ENCODE measurements around the gene KRTAP10-12. TPM values are rescaled to one million over a fixed set of nuclear protein-coding genes. Genes with fewer than 3 reads are reported as not detected.
A peak's percentile ranks its signal among the peaks of the same experiment; 100 is the strongest.

KRTAP10-12 gene
- total and polyA plus RNA-seq, 2 of the 13 experiments (the other 11 are each of a cell fraction or from before 2014, with no cell fraction given): not detected

DNA sequence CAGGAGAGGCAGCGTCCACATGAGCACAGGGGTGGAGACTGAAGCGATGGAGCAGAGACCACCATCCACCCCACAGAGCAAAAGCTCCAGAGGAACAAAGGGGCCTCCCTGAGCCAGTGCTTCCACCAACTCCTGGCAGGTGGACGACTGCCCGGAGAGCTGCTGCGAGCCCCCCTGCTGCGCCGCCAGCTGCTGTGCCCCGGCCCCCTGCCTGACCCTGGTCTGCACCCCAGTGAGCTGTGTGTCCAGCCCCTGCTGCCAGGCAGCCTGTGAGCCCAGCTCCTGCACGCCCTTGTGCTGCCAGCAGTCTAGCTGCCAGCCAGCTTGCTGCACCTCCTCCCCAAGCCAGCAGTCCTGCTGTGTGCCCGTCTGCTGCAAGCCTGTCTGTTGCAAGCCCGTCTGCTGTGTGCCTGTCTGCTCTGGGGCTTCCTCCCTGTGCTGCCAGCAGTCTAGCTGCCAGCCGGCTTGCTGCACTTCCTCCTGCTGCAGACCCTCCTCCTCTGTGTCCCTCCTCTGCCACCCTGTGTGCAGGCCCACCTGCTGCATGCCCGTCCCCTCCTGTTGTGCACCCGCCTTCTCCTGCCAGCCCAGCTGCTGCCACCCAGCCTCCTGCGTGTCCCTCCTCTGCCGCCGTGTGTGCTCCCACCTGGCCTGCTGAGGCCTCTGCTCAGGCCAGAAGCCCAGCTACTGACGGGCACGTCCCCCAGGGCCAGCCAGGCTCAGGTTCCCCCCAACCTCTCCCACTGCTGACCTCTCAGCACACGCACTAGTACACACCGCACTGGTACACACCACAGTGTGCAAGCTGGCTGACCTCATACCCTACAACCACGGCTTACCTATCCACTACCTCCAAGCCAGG lies 5.4 kb downstream of the KRTAP10-12 start:
- Histone ChIP-seq H3K9me3 (ENCODE audit: low read length) (no peaks in the 10 kb centered on the region), H3K79me2 (ENCODE audit: insufficient read depth, low read length) (no peaks in the 10 kb centered on the region), H3K27me3 (ENCODE audit: control insufficient read depth in 1 of 2, insufficient read depth in 2 of 2, low read length in 2 of 2) (peaks cover 5 to 17% of the 10 kb centered on the region in 2 experiments; a peak in 3 of 5 replicates), H3K4me2 (ENCODE audit: low read depth, low read length) (peak overlapping the region; percentile 60), H3K27ac (ENCODE audit: extremely low read length, insufficient read depth, low read length) (no peak overlapping the region), H3K4me3 (replicated peaks in 1 of 3; ENCODE audit: insufficient read depth in 1 of 3, low read depth in 2 of 3, low read length in 3 of 3) (peak overlapping the region in 1 of 3 experiments; percentile 33; a peak in 1 of 6 replicates), H3K36me3 (replicated peaks in 1 of 2; ENCODE audit: control insufficient read depth in 1 of 2, insufficient read depth in 2 of 2, low read length in 2 of 2) (no peaks in the 10 kb centered on the region), H3K9ac (ENCODE audit: insufficient read depth, low read depth, low read length) (0 out of 2 replicates have a peak overlapping the region, but pooled peaks have one; percentile 9), H3K4me1 (ENCODE audit: insufficient read depth, low read length) (peaks cover 71% of the 10 kb centered on the region), H4K20me1 (ENCODE audit: insufficient read depth, low read length) (no peaks in the 10 kb centered on the region), H2AFZ (ENCODE audit: low read length) (no peak overlapping the region)
- no peak for DNase-seq (ENCODE audit: low spot score)
- ChIA-PET POLR2A (no interaction called here), CTCF (ENCODE audit: low intra/inter-chr PET ratio, low total read pairs) (no interaction called here)
- 68% methylated on average over 9 of the region's 22 CpGs for WGBS (ENCODE audit: low lambda C conversion rate)
- in situ Hi-C loops (cut with HindIII; ENCODE audit: extremely low pct_ligation_motif_present, low pct_unique_long_range_greater_than_20kb): no loop called here
- no TSS peak for BruUV-seq (replicated peaks)
- intact Hi-C loops (cut with micrococcal nuclease; ENCODE audit: unreplicated experiment): loop anchor here (5.0 kb wide), 1 partner anchor 35 kb away; no protein-coding TSS in a partner anchor
- ATAC-seq: peak; percentile 14
- TF ChIP-seq ZMYM2 (CRISPR knock-in tag; IDR thresholded peaks at IDR 0.05) (no peak), ZNF550 (CRISPR knock-in tag; IDR thresholded peaks at IDR 0.05; ENCODE audit: borderline replicate concordance) (0 out of 2 replicates have a peak, but pooled peaks have one; percentile 19), ZFP1 (CRISPR knock-in tag; IDR thresholded peaks at IDR 0.05) (no peak), REL (CRISPR knock-in tag; conservative IDR thresholded peaks at IDR 0.05) (peak; percentile 22; the same call in 1 of the 2 replicates), ZSCAN21 (CRISPR knock-in tag; IDR thresholded peaks at IDR 0.05; ENCODE audit: borderline replicate concordance) (peak; percentile 5; the same call in 1 of the 2 replicates), KDM1A (CRISPR knock-in tag; IDR thresholded peaks at IDR 0.05) (no peak), ZBTB38 (CRISPR knock-in tag; IDR thresholded peaks at IDR 0.05) (peak; percentile 8; the same call in 1 of the 2 replicates), CCDC6 (CRISPR knock-in tag; IDR thresholded peaks at IDR 0.05) (no peak), GABPA (IDR thresholded peaks at IDR 0.05; ENCODE audit: low read depth, low read length) (no peak), GABPA (CRISPR knock-in tag; IDR thresholded peaks at IDR 0.05; ENCODE audit: low read depth) (no peak), ZZZ3 (CRISPR knock-in tag; IDR thresholded peaks at IDR 0.05; ENCODE audit: borderline replicate concordance) (0 out of 2 replicates have a peak, but pooled peaks have one; percentile 5), ZBTB7A (CRISPR knock-in tag; IDR thresholded peaks at IDR 0.05) (no peak), ADNP (CRISPR knock-in tag; IDR thresholded peaks at IDR 0.05) (0 out of 2 replicates have a peak, but pooled peaks have one; percentile 41), ZMYM3 (CRISPR knock-in tag; IDR thresholded peaks at IDR 0.05) (peak; percentile 94), HOXA9 (CRISPR knock-in tag; IDR thresholded peaks at IDR 0.05; ENCODE audit: borderline replicate concordance) (0 out of 2 replicates have a peak, but pooled peaks have one; percentile 15), KLF16 (CRISPR knock-in tag; IDR thresholded peaks at IDR 0.05) (no peak)
- TF ChIP-seq, protein P1, sequence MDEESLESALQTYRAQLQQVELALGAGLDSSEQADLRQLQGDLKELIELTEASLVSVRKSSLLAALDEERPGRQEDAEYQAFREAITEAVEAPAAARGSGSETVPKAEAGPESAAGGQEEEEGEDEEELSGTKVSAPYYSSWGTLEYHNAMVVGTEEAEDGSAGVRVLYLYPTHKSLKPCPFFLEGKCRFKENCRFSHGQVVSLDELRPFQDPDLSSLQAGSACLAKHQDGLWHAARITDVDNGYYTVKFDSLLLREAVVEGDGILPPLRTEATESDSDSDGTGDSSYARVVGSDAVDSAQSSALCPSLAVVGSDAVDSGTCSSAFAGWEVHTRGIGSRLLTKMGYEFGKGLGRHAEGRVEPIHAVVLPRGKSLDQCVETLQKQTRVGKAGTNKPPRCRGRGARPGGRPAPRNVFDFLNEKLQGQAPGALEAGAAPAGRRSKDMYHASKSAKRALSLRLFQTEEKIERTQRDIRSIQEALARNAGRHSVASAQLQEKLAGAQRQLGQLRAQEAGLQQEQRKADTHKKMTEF (CRISPR knock-in tag; IDR thresholded peaks at IDR 0.05): no peak
- TF ChIP-seq, protein P2, sequence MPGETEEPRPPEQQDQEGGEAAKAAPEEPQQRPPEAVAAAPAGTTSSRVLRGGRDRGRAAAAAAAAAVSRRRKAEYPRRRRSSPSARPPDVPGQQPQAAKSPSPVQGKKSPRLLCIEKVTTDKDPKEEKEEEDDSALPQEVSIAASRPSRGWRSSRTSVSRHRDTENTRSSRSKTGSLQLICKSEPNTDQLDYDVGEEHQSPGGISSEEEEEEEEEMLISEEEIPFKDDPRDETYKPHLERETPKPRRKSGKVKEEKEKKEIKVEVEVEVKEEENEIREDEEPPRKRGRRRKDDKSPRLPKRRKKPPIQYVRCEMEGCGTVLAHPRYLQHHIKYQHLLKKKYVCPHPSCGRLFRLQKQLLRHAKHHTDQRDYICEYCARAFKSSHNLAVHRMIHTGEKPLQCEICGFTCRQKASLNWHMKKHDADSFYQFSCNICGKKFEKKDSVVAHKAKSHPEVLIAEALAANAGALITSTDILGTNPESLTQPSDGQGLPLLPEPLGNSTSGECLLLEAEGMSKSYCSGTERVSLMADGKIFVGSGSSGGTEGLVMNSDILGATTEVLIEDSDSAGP (CRISPR knock-in tag; IDR thresholded peaks at IDR 0.05; ENCODE audit: borderline replicate concordance): peak; percentile 18; the same call in 1 of the 2 replicates
- FAIRE-seq: no peak
